Tibial nerve (tissue), 4 donors: ENCODE measurements around the gene SLC39A10.

Experiments used
- EP300 ChIP-seq, 2 donors: sonication (generic); formaldehyde crosslinking; IDR thresholded peaks; one replicate each; pipeline ENCODE4 v1.6.1; 2017; ENCODE audit warnings: antibody characterized with exemption in 2 of 2, mild to moderate bottlenecking in 1 of 2
- POLR2A ChIP-seq, 2 donors: fragments of 450-650 bp; IDR thresholded peaks; one replicate each; pipeline ENCODE4 v1.6.1; 2017; ENCODE audit warnings: antibody characterized with exemption in 2 of 2, mild to moderate bottlenecking in 2 of 2, moderate library complexity in 2 of 2
- TF ChIP-seq, protein P1 (sequence below), 5 experiments: fragments of 200-600 bp in 3 of 5; fragments of 450-650 bp in 2 of 5; sonication (generic) in 3 of 5; IDR thresholded peaks; one replicate each; pipeline ENCODE4 v1.5.1; 2016 to 2019; ENCODE audit warnings: antibody characterized with exemption in 5 of 5, mild to moderate bottlenecking in 3 of 5, moderate library complexity in 2 of 5

DNA sequence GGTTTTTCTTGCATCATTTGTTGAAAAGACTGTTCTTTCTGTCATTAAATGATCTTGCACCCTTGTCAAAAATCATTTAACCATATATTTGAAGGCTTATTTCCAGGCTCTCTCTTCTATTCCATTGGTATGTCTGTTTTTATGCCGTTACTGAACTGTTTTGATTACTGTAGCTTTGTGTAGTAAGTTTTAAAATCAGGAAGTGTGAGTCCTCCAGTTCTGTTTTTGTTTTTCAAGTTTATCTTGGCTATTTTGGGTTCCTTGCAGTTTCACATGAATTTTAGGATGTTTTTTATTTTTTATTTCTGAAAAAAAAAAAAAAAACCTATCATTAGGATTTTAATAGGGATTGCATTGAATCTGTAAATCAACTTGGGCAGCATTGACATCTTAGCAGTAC lies 39.0 kb downstream of the SLC39A10 start:
- no peak for TF ChIP-seq POLR2A (IDR thresholded peaks at IDR 0.05)
- TF ChIP-seq, protein P1, sequence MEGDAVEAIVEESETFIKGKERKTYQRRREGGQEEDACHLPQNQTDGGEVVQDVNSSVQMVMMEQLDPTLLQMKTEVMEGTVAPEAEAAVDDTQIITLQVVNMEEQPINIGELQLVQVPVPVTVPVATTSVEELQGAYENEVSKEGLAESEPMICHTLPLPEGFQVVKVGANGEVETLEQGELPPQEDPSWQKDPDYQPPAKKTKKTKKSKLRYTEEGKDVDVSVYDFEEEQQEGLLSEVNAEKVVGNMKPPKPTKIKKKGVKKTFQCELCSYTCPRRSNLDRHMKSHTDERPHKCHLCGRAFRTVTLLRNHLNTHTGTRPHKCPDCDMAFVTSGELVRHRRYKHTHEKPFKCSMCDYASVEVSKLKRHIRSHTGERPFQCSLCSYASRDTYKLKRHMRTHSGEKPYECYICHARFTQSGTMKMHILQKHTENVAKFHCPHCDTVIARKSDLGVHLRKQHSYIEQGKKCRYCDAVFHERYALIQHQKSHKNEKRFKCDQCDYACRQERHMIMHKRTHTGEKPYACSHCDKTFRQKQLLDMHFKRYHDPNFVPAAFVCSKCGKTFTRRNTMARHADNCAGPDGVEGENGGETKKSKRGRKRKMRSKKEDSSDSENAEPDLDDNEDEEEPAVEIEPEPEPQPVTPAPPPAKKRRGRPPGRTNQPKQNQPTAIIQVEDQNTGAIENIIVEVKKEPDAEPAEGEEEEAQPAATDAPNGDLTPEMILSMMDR (IDR thresholded peaks at IDR 0.05), result no peak
- no peak for TF ChIP-seq EP300 (IDR thresholded peaks at IDR 0.05)
